SIG-M5 treated with dmso at 0.1 percent for 504 hours (cell line): ENCODE measurements around the gene EIF4E3.

ENCODE experiments used
- DNase-seq: peaks from one replicate; lab custom pipeline; 2025; ENCODE audit not compliant: unreplicated experiment; lab: John Stamatoyannopoulos, UW

The EIF4E3 gene

GRCh38 chr3:71651625-71652024 is 73.6 kb downstream of the EIF4E3 start:
- no peak for DNase-seq

- DNase-seq: no peak
Measured at GRCh38 chr3:71650372-71650771, 74.8 kb downstream of the EIF4E3 start.

GRCh38 chr3:71649757-71650156 is 75.4 kb downstream of the EIF4E3 start:
- DNase-seq: no peak

- DNase-seq: no peak
Measured at GRCh38 chr3:71647751-71648150, 77.5 kb downstream of the EIF4E3 start.

GRCh38 chr3:71646971-71647370 is 78.2 kb downstream of the EIF4E3 start:
- DNase-seq: no peak

GRCh38 chr3:71645140-71645539 is 80.1 kb downstream of the EIF4E3 start:
- DNase-seq: no peak

GRCh38 chr3:71641674-71642073 is 83.5 kb downstream of the EIF4E3 start:
- DNase-seq: no peak

GRCh38 chr3:71640331-71640983 is 84.7 kb downstream of the EIF4E3 start:
- peak; percentile 52 for DNase-seq

- no peak for DNase-seq
Measured at GRCh38 chr3:71636482-71636881, 88.7 kb downstream of the EIF4E3 start.

- DNase-seq: no peak
Measured at GRCh38 chr3:71636001-71636400, 89.2 kb downstream of the EIF4E3 start.

GRCh38 chr3:71634671-71635070 is 90.5 kb downstream of the EIF4E3 start:
- no peak for DNase-seq

- DNase-seq: peak; percentile 68
Measured at GRCh38 chr3:71629711-71630110, 95.5 kb downstream of the EIF4E3 start.

- DNase-seq: no peak
Measured at GRCh38 chr3:71629289-71629688, 95.9 kb downstream of the EIF4E3 start.

GRCh38 chr3:71628522-71628921 is 96.7 kb downstream of the EIF4E3 start:
- no peak for DNase-seq

GRCh38 chr3:71625676-71626075 is 99.5 kb downstream of the EIF4E3 start:
- DNase-seq: no peak
